Nephron progenitor cell (in vitro differentiated cells): ENCODE measurements around the gene SOS1.

Source experiments
- DNase-seq: peaks from one replicate; pipeline ENCODE4 v3.0.0; 2021
- H3K27ac Mint-ChIP-seq: 2 replicates; pipeline ENCODE4 v1.8.0; 2021; ENCODE audit warnings: mild to moderate bottlenecking, moderate library complexity, mixed read lengths
- H3K27me3 Mint-ChIP-seq: 2 replicates; pipeline ENCODE4 v1.8.0; 2021; ENCODE audit warnings: mild to moderate bottlenecking, low read depth, mixed read lengths; ENCODE audit not compliant: poor library complexity
- H3K36me3 Mint-ChIP-seq: 2 replicates; pipeline ENCODE4 v1.8.0; 2021; ENCODE audit warnings: low read depth, mixed read lengths
- H3K4me1 Mint-ChIP-seq: 2 replicates; pipeline ENCODE4 v1.8.0; 2021; ENCODE audit warnings: mixed read lengths
- H3K4me3 Mint-ChIP-seq: 2 replicates; pipeline ENCODE4 v1.8.0; 2021; ENCODE audit warnings: mild to moderate bottlenecking, moderate library complexity, mixed read lengths
- H3K9me3 Mint-ChIP-seq: 2 replicates; pipeline ENCODE4 v1.8.0; 2021; ENCODE audit warnings: mild to moderate bottlenecking, moderate library complexity, mixed read lengths
- TF ChIP-seq, protein P1 (sequence below): fragments of 200-600 bp; sonication (generic); IDR thresholded peaks from 2 replicates; pipeline ENCODE4 v1.5.0; 2021; ENCODE audit warnings: antibody characterized with exemption

Gene SOS1

DNA sequence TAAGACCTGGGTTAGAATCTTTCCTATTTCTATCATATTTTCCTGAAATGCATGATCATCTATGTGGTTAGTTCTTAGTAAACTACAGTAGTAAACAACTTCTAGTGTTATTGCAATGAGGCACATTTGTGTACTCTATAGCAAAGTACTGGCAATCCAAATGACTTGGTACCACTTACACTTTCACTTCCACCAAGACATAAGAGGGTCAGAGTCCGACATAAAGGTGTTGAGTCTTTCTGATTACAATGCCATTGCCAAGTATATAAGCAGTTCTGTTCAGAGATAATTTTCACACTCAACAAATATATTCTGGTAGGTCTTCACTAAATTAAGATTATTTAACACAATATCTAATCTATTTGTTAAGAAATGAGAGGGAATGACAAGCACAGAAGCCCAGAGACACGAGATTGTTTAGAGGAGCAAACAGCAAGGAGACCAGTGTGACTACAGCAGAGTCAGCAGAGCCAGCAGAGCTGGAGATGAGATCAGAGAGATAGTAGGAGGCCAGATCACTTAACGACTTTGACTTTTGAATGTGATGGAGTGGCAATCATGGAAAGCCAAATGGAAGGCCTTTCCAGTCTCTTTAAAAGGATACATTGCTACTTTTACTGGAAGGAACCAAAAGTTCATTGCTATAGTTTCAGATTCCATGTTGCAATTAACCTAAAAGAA, 27.5 kb downstream of the SOS1 start:
- Mint-ChIP-seq H3K36me3 (peaks cover 44% of the 10 kb centered on the region), H3K4me3 (no peak overlapping the region), H3K4me1 (peaks cover 18% of the 10 kb centered on the region), H3K27ac (no peak overlapping the region), H3K27me3 (no peaks in the 10 kb centered on the region), H3K9me3 (peaks cover 24% of the 10 kb centered on the region)
- DNase-seq = no peak
- TF ChIP-seq, protein P1, sequence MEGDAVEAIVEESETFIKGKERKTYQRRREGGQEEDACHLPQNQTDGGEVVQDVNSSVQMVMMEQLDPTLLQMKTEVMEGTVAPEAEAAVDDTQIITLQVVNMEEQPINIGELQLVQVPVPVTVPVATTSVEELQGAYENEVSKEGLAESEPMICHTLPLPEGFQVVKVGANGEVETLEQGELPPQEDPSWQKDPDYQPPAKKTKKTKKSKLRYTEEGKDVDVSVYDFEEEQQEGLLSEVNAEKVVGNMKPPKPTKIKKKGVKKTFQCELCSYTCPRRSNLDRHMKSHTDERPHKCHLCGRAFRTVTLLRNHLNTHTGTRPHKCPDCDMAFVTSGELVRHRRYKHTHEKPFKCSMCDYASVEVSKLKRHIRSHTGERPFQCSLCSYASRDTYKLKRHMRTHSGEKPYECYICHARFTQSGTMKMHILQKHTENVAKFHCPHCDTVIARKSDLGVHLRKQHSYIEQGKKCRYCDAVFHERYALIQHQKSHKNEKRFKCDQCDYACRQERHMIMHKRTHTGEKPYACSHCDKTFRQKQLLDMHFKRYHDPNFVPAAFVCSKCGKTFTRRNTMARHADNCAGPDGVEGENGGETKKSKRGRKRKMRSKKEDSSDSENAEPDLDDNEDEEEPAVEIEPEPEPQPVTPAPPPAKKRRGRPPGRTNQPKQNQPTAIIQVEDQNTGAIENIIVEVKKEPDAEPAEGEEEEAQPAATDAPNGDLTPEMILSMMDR = no peak

DNA sequence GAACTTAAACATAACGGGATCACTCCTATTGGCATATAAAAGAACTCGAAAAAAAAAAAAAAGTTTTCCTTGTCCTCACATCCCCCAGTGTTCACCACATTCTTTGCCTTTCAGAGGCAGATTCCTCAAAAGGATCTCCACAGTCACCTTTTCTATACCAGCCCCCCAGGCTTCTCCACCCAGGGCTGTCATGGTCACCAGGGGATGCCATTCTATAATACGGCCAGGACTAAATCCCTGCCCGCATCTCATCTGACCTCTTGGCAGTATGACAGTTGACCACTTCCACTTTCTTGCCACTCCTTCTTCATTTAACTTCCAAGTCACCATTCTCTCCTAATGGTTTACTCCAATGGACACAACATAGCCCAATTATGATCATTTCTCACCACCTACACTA, 29.3 kb downstream of the SOS1 start:
- Mint-ChIP-seq H3K4me3 (no peak overlapping the region), H3K27ac (peak overlapping the region; percentile 21), H3K4me1 (peaks cover 18% of the 10 kb centered on the region), H3K27me3 (no peaks in the 10 kb centered on the region), H3K9me3 (peaks cover 27% of the 10 kb centered on the region), H3K36me3 (peaks cover 45% of the 10 kb centered on the region)
- no peak for DNase-seq
- TF ChIP-seq, protein P1 = no peak

DNA sequence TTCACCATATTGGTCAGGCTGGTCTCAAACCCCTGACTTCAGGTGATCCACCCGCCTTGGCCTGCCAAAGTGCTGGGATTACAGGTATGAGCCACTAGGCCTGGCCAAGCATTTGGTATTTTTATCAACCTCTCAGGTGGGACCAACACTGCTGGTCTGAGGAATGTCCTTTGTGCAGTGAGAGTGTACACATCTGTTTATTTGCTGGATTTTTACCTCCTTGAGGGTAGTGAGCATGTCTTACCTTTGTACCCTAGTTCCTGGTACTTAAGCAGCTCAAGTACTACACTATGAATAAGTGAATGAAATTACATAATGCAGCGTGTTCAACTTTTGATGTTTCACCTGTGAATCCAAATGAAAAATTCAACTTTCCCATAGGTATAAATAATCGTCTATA, 29.8 kb downstream of the SOS1 start:
- Mint-ChIP-seq H3K27me3 (no peaks in the 10 kb centered on the region), H3K9me3 (peaks cover 27% of the 10 kb centered on the region), H3K36me3 (peaks cover 47% of the 10 kb centered on the region), H3K4me3 (no peak overlapping the region), H3K27ac (peak overlapping the region; percentile 21), H3K4me1 (peaks cover 18% of the 10 kb centered on the region)
- TF ChIP-seq, protein P1 = no peak
- DNase-seq = no peak

DNA sequence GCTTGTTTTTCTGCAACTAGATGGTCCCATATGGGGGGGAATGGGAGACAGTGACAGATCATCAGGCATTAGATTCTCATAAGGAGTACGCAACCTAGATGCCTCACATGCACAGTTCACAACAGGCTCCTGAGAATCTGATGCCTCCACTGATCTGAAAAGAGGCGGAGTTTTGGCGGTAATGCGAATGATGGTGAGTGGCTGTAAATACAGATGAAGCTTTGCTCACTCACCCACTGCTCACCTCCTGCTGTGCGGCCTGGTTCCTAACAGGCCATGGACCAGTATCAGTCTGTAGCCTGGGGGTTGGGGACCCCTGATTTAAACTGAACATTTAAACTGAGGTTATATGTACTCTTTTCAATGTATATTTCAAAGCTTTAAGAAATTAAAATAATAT, 40.7 kb downstream of the SOS1 start:
- DNase-seq = no peak
- Mint-ChIP-seq H3K9me3 (peaks cover 32% of the 10 kb centered on the region), H3K4me1 (no peaks in the 10 kb centered on the region), H3K4me3 (no peak overlapping the region), H3K36me3 (peaks cover 61% of the 10 kb centered on the region), H3K27ac (no peak overlapping the region), H3K27me3 (no peaks in the 10 kb centered on the region)
- TF ChIP-seq, protein P1 = no peak

DNA sequence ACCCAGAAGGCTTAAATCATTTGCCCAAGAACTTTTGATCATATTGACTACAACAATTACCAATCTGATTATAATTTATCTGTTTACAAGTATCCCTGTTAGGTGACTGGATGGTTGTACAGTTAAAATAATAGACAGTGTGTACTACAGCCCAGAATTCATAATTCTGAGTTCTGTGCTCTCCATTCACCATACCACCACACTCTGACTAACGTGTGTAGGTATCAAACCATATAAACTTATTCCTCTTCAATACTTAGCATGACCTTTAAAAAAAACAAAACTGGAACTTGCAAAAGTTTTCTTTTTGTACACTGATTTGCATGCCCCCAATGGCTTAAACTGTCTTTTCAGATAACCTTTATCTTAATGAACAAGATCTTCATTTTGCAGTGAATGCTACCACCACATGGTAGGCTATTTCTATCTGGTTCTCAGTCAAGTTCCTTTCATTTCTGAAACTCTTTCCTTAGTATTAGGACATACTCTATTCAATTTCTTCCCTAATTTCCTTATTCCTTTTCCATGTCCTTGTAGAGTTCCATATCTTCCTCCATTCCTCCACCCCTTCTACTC, 50.9 kb downstream of the SOS1 start:
- no peaks in the 10 kb centered on the region for H3K27me3 Mint-ChIP-seq
- peaks cover 4% of the 10 kb centered on the region for H3K9me3 Mint-ChIP-seq
- H3K4me1 Mint-ChIP-seq = peaks cover 4% of the 10 kb centered on the region
- peaks cover 26% of the 10 kb centered on the region for H3K36me3 Mint-ChIP-seq
- no peak overlapping the region for H3K4me3 Mint-ChIP-seq
- DNase-seq = no peak
- TF ChIP-seq, protein P1 = no peak
- no peak overlapping the region for H3K27ac Mint-ChIP-seq

DNA sequence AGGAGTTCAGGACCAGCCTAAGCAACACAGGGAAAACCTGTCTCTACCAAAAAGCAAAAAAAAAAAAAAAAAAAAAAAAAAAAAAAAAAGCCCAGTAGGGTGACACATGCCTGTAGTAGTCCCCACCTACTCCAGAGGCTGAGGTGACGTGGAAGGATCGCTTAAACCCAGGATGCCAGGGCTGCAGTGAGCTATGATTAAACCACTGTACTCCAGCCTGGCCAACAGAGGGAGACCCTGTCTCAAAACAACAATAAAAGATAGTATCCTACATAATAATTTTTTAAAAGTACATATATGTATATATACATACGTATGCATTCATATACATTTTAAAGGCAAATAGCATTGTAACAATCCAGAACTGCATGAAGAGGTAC, 51.7 kb downstream of the SOS1 start:
- Mint-ChIP-seq H3K27ac (no peak overlapping the region), H3K27me3 (no peaks in the 10 kb centered on the region), H3K4me3 (no peak overlapping the region), H3K4me1 (peaks cover 4% of the 10 kb centered on the region), H3K9me3 (no peaks in the 10 kb centered on the region), H3K36me3 (peaks cover 18% of the 10 kb centered on the region)
- no peak for DNase-seq
- TF ChIP-seq, protein P1 = no peak
